OCI-M2 (cell line): ENCODE measurements around the gene ISG15.
"Not testable (repeated sequence)": the region's sequence is repeated elsewhere in the genome, so short reads cannot be mapped to it uniquely, and the experiment has no call there.

Experiments used
- DNase-seq: peaks from one replicate; lab custom pipeline; 2025; ENCODE audit not compliant: unreplicated experiment; lab: John Stamatoyannopoulos, UW

Gene ISG15

GRCh38 chr1:1026599-1027413 is 13.5 kb downstream of the ISG15 start:
- DNase-seq, result no peak

- no peak for DNase-seq
These were observed 14.5 kb downstream of the ISG15 start for GRCh38 chr1:1027791-1028190.

DNA sequence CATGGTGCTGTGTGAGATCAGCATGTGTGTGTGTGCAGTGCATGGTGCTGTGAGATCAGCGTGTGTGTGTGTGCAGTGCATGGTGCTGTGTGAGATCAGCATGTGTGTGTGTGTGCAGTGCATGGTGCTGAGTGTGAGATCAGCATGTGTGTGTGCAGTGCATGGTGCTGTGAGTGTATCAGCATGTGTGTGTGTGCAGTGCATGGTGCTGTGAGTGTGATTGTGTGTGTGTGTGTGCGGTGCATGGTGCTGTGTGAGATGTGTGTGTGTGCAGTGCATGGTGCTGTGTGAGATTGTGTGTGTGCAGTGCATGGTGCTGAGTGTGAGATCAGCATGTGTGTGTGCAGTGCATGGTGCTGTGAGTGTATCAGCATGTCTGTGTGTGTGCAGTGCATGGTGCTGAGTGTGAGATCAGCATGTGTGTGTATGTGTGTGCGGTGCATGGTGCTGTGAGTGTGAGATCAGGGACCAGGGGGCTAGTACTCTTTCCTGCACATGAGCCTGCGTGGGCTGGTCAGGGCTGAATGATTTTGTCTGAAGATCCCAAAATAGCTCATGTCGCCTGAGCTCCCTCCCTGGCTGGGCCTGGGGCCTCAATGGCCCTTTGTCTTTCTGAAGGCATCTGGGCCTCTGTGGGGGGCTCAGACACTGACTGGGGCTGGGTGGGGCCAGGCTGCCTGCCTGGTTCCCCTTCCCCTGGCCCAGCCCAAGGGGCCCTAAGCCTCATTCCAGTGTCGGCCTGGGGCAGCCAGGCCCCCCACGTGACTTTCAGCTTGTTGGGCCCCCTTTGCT is 17.8 kb downstream of the ISG15 start:
- DNase-seq, result not testable (repeated sequence)

DNA sequence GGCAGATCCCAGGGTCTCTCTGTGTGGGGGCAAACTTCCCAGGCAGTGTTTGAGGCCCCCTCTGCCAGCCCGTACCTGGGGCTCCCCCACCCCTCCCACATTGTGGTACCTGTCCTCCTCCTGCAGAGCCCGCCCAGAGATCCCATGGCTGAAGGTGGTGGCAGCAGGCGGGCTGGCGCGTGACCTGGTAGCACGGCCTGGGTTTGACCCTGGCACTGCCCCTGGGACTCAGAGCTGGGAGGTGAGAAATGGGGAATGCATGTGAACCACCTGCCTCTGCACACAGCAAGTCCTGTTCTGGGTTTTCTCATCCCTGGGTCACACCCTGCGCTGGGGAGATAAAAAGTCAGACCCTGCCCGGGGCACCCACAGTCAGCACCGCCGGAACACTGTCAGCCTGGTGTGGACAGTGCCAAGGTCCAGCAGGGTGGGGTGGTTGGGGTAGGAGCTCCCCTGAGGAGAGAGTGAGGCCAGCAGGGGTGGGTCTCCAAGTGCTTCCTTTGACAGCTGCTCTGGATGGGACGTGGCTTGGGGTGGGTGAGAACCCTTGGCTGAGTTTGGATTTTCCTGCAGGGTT is 18.4 kb downstream of the ISG15 start:
- no peak for DNase-seq

GRCh38 chr1:1032424-1032823 is 19.1 kb downstream of the ISG15 start:
- no peak for DNase-seq

GRCh38 chr1:1033009-1033587 is 19.8 kb downstream of the ISG15 start:
- no peak for DNase-seq

- no peak for DNase-seq
These were observed 20.6 kb downstream of the ISG15 start for GRCh38 chr1:1033731-1034438.

DNA sequence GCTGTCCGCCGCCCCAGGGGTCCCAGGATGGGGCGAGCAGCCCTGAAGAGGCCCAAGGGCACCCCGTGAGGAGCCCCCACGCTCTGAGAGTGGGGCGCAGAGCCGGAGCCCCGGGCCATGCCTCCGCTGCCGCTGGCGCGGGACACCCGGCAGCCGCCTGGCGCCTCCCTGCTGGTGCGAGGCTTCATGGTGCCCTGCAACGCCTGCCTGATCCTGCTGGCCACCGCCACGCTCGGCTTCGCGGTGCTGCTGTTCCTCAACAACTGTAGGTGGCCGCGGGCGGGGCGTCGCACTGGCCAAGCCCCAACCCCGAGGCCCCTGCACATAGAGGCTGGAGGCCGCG is 21.1 kb downstream of the ISG15 start:
- DNase-seq, result no peak

- DNase-seq, result no peak
These were observed 22.1 kb downstream of the ISG15 start for GRCh38 chr1:1035291-1035943.

DNA sequence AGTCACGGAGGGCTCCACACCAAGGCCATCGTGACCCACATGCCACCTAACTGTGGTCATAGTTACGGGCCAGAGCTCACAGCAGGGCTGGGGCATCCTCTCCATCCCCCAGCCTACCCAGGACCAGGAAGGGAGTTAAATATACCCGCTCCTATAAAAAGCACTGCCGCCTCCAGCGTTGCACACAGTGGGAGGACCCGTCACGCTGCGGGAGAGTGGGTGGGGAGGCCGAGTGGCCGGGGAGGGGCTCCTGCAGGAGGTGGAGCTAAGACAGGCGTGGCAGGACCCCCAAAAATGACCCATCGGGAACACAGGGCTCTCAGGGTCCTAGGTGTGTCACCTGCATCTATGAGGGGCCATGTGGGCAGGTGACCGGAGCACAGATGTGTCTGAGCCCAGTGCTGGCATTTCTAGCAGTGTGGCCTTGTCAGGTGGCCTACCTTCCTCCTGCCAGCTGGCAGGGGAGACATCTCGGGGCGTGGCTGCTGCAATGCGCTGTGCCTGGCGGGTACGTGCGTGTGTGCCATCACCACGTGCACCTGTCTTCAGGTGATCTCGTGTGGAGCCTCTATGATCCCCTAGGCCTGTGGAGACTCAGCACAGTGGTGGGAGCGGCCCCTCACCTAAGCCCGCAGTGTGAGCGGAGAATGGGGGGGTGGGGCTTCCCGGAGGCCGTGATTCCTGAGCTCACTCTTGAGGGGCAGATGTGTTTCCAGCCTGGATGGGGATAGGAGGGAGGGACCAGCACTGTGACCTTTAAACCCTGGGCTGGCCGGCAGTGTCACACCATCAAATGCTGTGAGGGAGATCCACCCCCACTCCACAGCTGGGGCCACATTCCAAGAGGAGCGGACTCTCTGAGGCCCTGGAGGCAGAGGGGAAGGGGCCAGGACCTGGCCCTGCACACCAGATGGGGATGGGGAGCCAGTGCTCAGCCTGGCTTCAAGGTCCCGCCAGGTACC is 24.4 kb downstream of the ISG15 start:
- no peak for DNase-seq

- no peak for DNase-seq
These were observed 25.4 kb downstream of the ISG15 start for GRCh38 chr1:1038694-1039093.

GRCh38 chr1:1039145-1039910 is 26.0 kb downstream of the ISG15 start:
- no peak for DNase-seq

DNA sequence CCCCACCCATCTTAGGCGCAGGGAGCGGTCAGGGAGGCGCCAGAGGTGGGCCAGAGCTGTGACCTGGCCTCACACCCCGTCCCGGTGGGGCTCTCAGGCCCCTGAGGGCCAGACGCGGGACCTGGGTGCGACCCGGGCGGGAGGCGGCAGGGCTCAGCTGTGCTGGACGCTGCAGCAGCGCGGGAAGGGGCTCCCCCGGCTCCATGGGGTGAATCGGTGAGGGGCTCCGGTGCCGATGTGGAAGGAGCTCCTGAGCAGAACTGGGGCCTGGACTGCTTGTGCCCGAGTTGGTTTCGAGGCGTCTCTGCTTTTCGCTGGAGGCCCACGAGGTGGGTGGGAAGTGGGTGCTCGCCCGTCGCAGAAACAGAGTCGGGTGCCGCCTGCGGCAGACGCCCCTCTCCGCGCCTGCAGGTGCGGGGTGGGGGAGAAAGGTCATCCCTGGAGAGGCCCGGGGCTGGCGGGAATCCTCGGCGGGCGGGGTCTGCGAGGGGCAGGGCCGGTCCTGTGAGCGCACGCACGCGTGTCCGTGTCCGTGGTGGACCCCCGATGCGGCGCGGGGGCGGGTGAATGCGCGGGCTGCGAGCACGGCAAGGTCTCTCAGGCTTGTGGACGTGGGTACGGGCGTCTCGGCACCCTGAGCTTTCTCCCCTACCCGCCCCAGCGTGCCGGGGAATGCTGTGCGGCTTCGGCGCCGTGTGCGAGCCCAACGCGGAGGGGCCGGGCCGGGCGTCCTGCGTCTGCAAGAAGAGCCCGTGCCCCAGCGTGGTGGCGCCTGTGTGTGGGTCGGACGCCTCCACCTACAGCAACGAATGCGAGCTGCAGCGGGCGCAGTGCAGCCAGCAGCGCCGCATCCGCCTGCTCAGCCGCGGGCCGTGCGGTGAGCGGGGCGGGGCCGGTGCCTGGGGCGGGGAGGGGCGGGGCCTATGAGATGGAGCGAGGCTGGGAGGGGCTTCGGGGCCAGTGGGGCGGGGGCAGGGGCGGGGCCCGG is 27.0 kb downstream of the ISG15 start:
- no peak for DNase-seq

- no peak for DNase-seq
These were observed 27.8 kb downstream of the ISG15 start for GRCh38 chr1:1041092-1041523.

DNA sequence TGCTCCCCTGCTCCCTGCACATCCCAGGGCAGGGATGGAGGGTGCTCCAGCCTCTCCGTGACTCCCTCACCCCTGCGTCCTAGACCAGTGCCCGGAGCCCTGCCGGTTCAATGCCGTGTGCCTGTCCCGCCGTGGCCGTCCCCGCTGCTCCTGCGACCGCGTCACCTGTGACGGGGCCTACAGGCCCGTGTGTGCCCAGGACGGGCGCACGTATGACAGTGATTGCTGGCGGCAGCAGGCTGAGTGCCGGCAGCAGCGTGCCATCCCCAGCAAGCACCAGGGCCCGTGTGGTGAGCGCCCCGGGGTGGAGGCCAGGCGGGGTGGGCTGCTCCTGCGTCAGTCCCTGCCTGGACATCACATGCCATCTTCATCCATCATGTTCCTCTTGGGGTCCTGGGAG is 28.6 kb downstream of the ISG15 start:
- no peak for DNase-seq

DNA sequence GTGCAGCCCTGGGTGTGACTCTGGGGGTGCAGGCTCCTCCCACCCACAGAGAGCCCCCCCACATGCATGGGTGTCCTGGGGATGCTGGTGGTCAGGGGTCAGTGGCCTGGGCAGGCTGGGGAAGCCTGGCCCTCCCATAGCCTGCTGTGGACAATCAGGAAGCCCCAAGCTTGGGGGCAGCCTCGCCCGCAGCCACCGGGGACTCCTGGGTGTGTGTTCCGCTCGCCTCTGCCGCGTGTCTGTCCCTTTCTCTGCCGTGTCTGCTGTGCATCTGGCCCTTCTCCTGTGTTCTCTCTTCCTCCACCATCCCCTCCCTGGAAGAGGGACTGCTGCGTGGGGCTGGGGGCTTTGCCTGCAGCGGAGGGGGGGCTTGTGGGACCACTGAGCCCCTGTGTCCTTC is 29.5 kb downstream of the ISG15 start:
- DNase-seq, result no peak

DNA sequence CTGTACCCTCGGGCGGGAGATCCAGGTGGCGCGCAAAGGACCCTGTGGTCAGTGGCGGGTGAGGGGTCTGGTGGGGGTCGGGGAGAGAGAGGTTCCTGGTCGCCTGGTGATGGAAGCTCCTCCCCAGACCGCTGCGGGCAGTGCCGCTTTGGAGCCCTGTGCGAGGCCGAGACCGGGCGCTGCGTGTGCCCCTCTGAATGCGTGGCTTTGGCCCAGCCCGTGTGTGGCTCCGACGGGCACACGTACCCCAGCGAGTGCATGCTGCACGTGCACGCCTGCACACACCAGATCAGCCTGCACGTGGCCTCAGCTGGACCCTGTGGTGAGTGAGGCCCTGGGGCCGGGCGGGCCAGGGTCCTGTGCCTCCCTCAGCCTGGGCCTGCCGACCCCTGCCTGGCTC is 30.1 kb downstream of the ISG15 start:
- DNase-seq, result no peak

DNA sequence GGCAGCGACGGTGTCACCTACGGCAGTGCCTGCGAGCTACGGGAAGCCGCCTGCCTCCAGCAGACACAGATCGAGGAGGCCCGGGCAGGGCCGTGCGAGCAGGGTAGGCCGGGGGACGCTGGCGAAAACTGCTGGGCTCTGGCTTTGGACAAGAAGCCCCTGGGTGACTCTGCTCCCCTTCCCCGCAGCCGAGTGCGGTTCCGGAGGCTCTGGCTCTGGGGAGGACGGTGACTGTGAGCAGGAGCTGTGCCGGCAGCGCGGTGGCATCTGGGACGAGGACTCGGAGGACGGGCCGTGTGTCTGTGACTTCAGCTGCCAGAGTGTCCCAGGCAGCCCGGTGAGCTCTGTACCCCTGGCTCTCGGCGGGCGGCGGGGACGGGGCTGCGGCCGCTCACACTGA is 30.6 kb downstream of the ISG15 start:
- no peak for DNase-seq
